Body of pancreas (tissue), 4 donors: Measurements from ENCODE around the gene KIF3B.
A peak's percentile ranks its signal among the peaks of the same experiment; 100 is the strongest.

Experiments used
- POLR2A ChIP-seq, 3 donors: fragments of 450-650 bp; IDR thresholded peaks; one replicate each; pipeline ENCODE4 v1.6.1; 2016; ENCODE audit warnings: antibody characterized with exemption in 3 of 3, mild to moderate bottlenecking in 2 of 3
- TF ChIP-seq, protein P1 (sequence below), 7 experiments: fragments of 450-650 bp in 4 of 7; fragments of 200-600 bp in 3 of 7; sonication (generic) in 3 of 7; IDR thresholded peaks; one replicate each; pipeline ENCODE4 v1.5.1; 2016 to 2019; ENCODE audit warnings: antibody characterized with exemption in 7 of 7

DNA sequence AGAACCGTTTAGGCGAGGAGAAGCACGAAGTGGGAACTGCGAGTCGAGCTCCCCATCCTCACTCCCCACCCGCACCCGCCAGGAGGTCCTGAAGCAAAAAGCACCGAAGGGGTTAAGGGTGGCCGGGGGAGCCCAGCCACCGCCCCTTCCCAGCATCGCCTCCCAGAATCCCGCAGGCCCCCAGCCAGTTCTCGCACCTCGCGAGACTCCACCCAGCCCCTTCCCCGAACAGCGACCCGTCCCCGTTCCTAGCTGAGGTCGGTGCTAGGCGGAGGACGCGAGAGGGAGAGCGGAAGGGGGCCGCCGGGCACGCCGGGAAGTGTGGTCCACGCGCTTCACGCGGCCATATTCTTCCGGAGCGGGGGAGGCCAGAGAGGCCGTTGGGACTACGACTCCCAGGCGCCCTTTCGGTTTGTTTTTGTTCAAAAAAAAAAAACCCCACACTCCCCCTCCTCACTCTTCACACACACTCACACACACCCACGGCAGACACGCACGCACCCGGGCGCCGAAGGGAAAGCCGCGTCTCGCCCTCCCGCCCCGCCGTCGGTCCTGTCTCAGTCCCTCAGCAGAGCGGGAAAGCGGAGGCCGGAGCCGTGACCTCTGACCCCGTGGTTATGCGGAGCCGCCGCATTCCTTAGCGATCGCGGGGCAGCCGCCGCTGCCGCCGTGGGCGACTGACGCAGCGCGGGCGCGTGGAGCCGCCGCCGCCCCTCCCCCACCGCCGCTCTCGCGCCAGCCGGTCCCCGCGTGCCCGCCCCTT, 80.6 kb downstream of the KIF3B start, which contains the start of gene ASXL1:
- TF ChIP-seq, protein P1, sequence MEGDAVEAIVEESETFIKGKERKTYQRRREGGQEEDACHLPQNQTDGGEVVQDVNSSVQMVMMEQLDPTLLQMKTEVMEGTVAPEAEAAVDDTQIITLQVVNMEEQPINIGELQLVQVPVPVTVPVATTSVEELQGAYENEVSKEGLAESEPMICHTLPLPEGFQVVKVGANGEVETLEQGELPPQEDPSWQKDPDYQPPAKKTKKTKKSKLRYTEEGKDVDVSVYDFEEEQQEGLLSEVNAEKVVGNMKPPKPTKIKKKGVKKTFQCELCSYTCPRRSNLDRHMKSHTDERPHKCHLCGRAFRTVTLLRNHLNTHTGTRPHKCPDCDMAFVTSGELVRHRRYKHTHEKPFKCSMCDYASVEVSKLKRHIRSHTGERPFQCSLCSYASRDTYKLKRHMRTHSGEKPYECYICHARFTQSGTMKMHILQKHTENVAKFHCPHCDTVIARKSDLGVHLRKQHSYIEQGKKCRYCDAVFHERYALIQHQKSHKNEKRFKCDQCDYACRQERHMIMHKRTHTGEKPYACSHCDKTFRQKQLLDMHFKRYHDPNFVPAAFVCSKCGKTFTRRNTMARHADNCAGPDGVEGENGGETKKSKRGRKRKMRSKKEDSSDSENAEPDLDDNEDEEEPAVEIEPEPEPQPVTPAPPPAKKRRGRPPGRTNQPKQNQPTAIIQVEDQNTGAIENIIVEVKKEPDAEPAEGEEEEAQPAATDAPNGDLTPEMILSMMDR (IDR thresholded peaks at IDR 0.05), result peak in 2 of 7 experiments; percentile 15 to 17
- peak; percentile 39 to 65 (median 64) for TF ChIP-seq POLR2A (IDR thresholded peaks at IDR 0.05)
